ENCODE measurements around the gene FCGR1A.
"Not testable (repeated sequence)": the region's sequence is repeated elsewhere in the genome, so short reads cannot be mapped to it uniquely, and the experiment has no call there.

DNA sequence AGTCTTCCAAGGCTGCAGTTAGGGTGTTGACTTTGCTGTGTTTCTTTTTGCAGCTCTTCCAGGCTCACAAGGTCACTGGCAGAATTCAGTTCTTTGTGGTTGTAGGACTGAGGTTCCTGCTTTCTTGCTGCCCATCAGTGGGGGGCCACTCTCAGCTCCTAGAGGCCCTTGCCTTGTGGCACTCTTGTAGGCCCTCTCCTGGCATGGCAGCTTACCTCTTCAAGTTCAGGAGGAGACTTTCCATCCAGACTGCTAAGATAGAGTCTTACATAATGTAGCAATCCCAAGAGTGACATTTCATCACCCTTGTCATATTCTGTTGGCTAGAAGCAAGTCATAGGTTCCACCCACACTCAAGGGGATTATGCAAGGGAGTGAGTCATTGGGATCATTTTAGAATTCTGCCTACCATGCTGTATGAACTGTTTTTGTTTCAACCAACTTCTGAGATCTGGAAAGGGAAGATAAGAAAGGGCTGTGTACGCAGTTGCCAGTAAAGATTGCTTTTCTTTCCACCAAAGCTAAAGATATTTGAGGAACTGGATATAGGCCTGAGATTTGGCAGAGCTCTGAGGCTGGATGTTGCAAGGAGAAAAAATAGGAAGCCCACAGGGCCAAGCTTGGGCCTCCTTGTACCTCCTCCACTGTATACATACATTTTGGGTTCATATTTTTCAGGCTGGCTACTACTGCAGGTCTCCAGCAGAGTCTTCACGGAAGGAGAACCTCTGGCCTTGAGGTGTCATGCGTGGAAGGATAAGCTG is 5.4 kb downstream of the FCGR1A start:
- TF ChIP-seq POLR2AphosphoS5 (IDR thresholded peaks at IDR 0.05; ENCODE audit: low read depth, low read length); POLR2A (IDR thresholded peaks at IDR 0.05; ENCODE audit: low read depth, low read length); TAF1 (IDR thresholded peaks at IDR 0.05; ENCODE audit: borderline replicate concordance, low read depth, low read length): not testable (repeated sequence)

Measured in GM12892 (cell line).